ENCODE data around the gene TEAD4. TPM values are rescaled to one million over a fixed set of nuclear protein-coding genes. Genes with fewer than 3 reads are reported as not detected.

Gene TEAD4
- total and polyA plus RNA-seq, 2 donors (not counting 1 experiment from before 2014, with no cell fraction given): not detected

- H3K4me3 ChIP-seq (ENCODE audit: control extremely low read depth in 1 of 5, extremely low read depth in 1 of 5, insufficient read depth in 1 of 5, low read depth in 2 of 5, low read length in 4 of 5): no peak overlapping the region
- no peak for TF ChIP-seq EZH2 (IDR thresholded peaks at IDR 0.05; ENCODE audit: borderline replicate concordance, insufficient read depth, low read depth, low read length, poor library complexity, severe bottlenecking)
- TF ChIP-seq, protein P1, sequence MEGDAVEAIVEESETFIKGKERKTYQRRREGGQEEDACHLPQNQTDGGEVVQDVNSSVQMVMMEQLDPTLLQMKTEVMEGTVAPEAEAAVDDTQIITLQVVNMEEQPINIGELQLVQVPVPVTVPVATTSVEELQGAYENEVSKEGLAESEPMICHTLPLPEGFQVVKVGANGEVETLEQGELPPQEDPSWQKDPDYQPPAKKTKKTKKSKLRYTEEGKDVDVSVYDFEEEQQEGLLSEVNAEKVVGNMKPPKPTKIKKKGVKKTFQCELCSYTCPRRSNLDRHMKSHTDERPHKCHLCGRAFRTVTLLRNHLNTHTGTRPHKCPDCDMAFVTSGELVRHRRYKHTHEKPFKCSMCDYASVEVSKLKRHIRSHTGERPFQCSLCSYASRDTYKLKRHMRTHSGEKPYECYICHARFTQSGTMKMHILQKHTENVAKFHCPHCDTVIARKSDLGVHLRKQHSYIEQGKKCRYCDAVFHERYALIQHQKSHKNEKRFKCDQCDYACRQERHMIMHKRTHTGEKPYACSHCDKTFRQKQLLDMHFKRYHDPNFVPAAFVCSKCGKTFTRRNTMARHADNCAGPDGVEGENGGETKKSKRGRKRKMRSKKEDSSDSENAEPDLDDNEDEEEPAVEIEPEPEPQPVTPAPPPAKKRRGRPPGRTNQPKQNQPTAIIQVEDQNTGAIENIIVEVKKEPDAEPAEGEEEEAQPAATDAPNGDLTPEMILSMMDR (IDR thresholded peaks at IDR 0.05): no peak
- no peaks in the 10 kb centered on the region for H3K36me3 ChIP-seq (replicated peaks in 1 of 2; ENCODE audit: control extremely low read depth in 1 of 2, control insufficient read depth in 1 of 2, extremely low read depth in 1 of 2, insufficient read depth in 2 of 2, low read length in 1 of 2)
- H4K20me1 ChIP-seq (ENCODE audit: control insufficient read depth, insufficient read depth, low read length, poor library complexity, severe bottlenecking): no peaks in the 10 kb centered on the region
- WGBS (ENCODE audit: insufficient coverage): 74% methylated on average over 8 of the region's 8 CpGs
- peaks cover 34% of the 10 kb centered on the region for H3K4me1 Mint-ChIP-seq
- H3K27me3 ChIP-seq (replicated peaks in 1 of 4; ENCODE audit: control extremely low read depth in 1 of 4, control insufficient read depth in 3 of 4, insufficient read depth in 4 of 4, low read length in 3 of 4): peaks cover 0 to 24% (median 5%) of the 10 kb centered on the region in 4 experiments
- no peaks in the 10 kb centered on the region for H3K79me2 ChIP-seq (ENCODE audit: control insufficient read depth, insufficient read depth, low read length)
- DNase-seq (no peak), ATAC-seq (ENCODE audit: low read depth) (no peak)
- H3K4me3 Mint-ChIP-seq: no peak overlapping the region
- peaks cover 0 to 2% (median 0%) of the 10 kb centered on the region in 3 donors for H3K9me3 ChIP-seq (ENCODE audit: control extremely low read depth in 1 of 3, control insufficient read depth in 2 of 3, insufficient read depth in 1 of 3, low read length in 2 of 3)
- ChIA-PET POLR2A (no interaction called here), CTCF (no interaction called here)
- H3K9ac ChIP-seq (ENCODE audit: low read length): no peak overlapping the region
- intact Hi-C loops (cut with micrococcal nuclease): loop anchor here (5.0 kb wide), 1 partner anchor 157 kb away; no protein-coding TSS in a partner anchor
- H3K4me1 ChIP-seq (ENCODE audit: control insufficient read depth in 2 of 2, insufficient read depth in 2 of 2, low read length in 2 of 2): peaks cover 17 to 19% of the 10 kb centered on the region in 2 donors
- no peak overlapping the region for H2AFZ ChIP-seq (ENCODE audit: insufficient read depth, low read depth, low read length, poor library complexity, severe bottlenecking)
- H3K9me3 Mint-ChIP-seq (ENCODE audit: insufficient read depth): no peaks in the 10 kb centered on the region
- H3K4me2 ChIP-seq (replicated peaks; ENCODE audit: low read depth, low read length, poor library complexity, severe bottlenecking): no peak overlapping the region
- H3K27me3 Mint-ChIP-seq: peaks cover 43% of the 10 kb centered on the region
- no peak overlapping the region for H3K27ac ChIP-seq (ENCODE audit: low read length in 2 of 2)
- no peak overlapping the region for H3K27ac Mint-ChIP-seq
Observed at GRCh38 chr12:3044141-3044630, 85.0 kb downstream of the TEAD4 start.

DNA sequence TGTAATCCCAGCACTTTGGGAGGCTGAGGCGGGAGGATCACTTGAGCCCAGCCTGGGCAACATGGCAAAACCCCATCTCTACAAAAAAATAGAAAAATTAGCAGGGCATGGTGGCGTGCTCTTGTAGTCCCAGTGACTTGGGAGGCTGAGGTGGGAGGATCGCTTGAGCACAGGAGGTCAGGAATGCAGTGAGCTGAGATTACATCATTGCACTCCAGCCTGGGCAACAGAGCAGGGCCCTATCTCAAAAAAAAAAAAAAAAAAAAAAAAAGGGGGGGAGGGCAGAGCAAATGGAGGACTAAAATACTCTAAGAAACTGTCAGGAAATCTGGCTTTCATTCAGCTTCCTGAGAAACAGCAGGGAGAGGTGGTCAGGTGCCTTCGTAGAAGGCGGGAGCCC is 86.3 kb downstream of the TEAD4 start:
- peaks cover 0 to 2% (median 0%) of the 10 kb centered on the region in 3 donors for H3K9me3 ChIP-seq (ENCODE audit: control extremely low read depth in 1 of 3, control insufficient read depth in 2 of 3, insufficient read depth in 1 of 3, low read length in 2 of 3)
- no peak overlapping the region for H3K27ac ChIP-seq (ENCODE audit: low read length in 2 of 2)
- DNase-seq: no peak
- Mint-ChIP-seq H3K27ac (no peak overlapping the region), H3K4me3 (no peak overlapping the region), H3K27me3 (peaks cover 43% of the 10 kb centered on the region), H3K9me3 (ENCODE audit: insufficient read depth) (no peaks in the 10 kb centered on the region), H3K4me1 (peaks cover 47% of the 10 kb centered on the region)
- no peak overlapping the region for H3K9ac ChIP-seq (ENCODE audit: low read length)
- H3K4me2 ChIP-seq (replicated peaks; ENCODE audit: low read depth, low read length, poor library complexity, severe bottlenecking): no peak overlapping the region
- no peaks in the 10 kb centered on the region for H3K79me2 ChIP-seq (ENCODE audit: control insufficient read depth, insufficient read depth, low read length)
- intact Hi-C loops (cut with micrococcal nuclease): no loop called here
- H4K20me1 ChIP-seq (ENCODE audit: control insufficient read depth, insufficient read depth, low read length, poor library complexity, severe bottlenecking): no peaks in the 10 kb centered on the region
- H3K27me3 ChIP-seq (replicated peaks in 1 of 4; ENCODE audit: control extremely low read depth in 1 of 4, control insufficient read depth in 3 of 4, insufficient read depth in 4 of 4, low read length in 3 of 4): peaks cover 0 to 24% (median 5%) of the 10 kb centered on the region in 4 experiments
- ChIA-PET CTCF (no interaction called here), POLR2A (no interaction called here)
- no peak for ATAC-seq (ENCODE audit: low read depth)
- no peak for TF ChIP-seq EZH2 (IDR thresholded peaks at IDR 0.05; ENCODE audit: borderline replicate concordance, insufficient read depth, low read depth, low read length, poor library complexity, severe bottlenecking)
- TF ChIP-seq, protein P1 (IDR thresholded peaks at IDR 0.05): no peak
- WGBS (ENCODE audit: insufficient coverage): 40% methylated on average over 3 of the region's 5 CpGs
- H2AFZ ChIP-seq (ENCODE audit: insufficient read depth, low read depth, low read length, poor library complexity, severe bottlenecking): no peak overlapping the region
- no peak overlapping the region for H3K4me3 ChIP-seq (ENCODE audit: control extremely low read depth in 1 of 5, extremely low read depth in 1 of 5, insufficient read depth in 1 of 5, low read depth in 2 of 5, low read length in 4 of 5)
- peaks cover 27 to 30% of the 10 kb centered on the region in 2 donors for H3K4me1 ChIP-seq (ENCODE audit: control insufficient read depth in 2 of 2, insufficient read depth in 2 of 2, low read length in 2 of 2)
- H3K36me3 ChIP-seq (replicated peaks in 1 of 2; ENCODE audit: control extremely low read depth in 1 of 2, control insufficient read depth in 1 of 2, extremely low read depth in 1 of 2, insufficient read depth in 2 of 2, low read length in 1 of 2): no peaks in the 10 kb centered on the region

Data from B cell (primary cell).